K562 (cell line): Measurements from ENCODE around the gene DEF6. TPM values are rescaled to one million over a fixed set of nuclear protein-coding genes. Genes with fewer than 3 reads are reported as not detected.

Experiments
- ATAC-seq: fragments of 200-7000 bp; cut with Tn5 transposase; 3 replicates; pipeline ENCODE4 v1.9.1; 2020; ENCODE audit warnings: moderate library complexity
- BruUV-seq: library from RNA; stranded (reverse); fragments of 400-500 nt; replicated peaks from 2 replicates; lab custom pipeline; 2021; lab: Mats Ljungman, UMichigan
- CTCF ChIA-PET: fragments of 300-600 bp; formaldehyde crosslinking; extraction: SDS; loops from one replicate; lab custom pipeline; 2021; ENCODE audit warnings: low intra/inter-chr PET ratio; lab: Yijun Ruan, JAX
- POLR2A ChIA-PET: fragments of 300-600, 350-650 bp; sonication (Branson Sonifier 250); formaldehyde crosslinking; extraction: SDS; loops from one replicate; lab custom pipeline; 2021; ENCODE audit warnings: antibody characterized with exemption, inconsistent platforms; lab: Yijun Ruan, JAX
- DNase-seq, 4 experiments: peaks; one replicate each; pipeline versions ENCODE4 v3.0.0 to v3.0.0-alpha.2; 2011 to 2018; ENCODE audit warnings: low spot score in 3 of 4, mixed read lengths in 3 of 4; ENCODE audit errors: extremely low read depth in 1 of 4
- FAIRE-seq: peaks from 2 replicates; lab custom pipeline; 2011; peaks lifted over from hg19 to GRCh38; lab: Jason Lieb, UNC
- H2AFZ ChIP-seq: 2 replicates; pipeline ENCODE4 v1.6.0; 2011; ENCODE audit warnings: low read depth, low read length, control low read depth, inconsistent platforms
- H3K27ac ChIP-seq: fragments of 200-600 bp; 3 replicates; pipeline ENCODE4 v1.8.0; 2011; ENCODE audit warnings: low read depth, mild to moderate bottlenecking, control low read depth, inconsistent platforms, low read length, moderate library complexity, mixed read lengths; ENCODE audit errors: extremely low read depth
- H3K27me3 ChIP-seq, 2 experiments: fragments of 300-600 bp in 1 of 2; 2 replicates in 1 of 2; 3 replicates in 1 of 2; pipeline versions ENCODE4 v1.6.0 to v1.8.0; 2011; ENCODE audit warnings: inconsistent platforms in 2 of 2, low read length in 2 of 2, mild to moderate bottlenecking in 1 of 2, mixed read lengths in 1 of 2, moderate library complexity in 1 of 2; ENCODE audit not compliant: control insufficient read depth in 2 of 2, insufficient read depth in 2 of 2
- H3K36me3 ChIP-seq: fragments of 300-600 bp; 3 replicates; pipeline ENCODE4 v1.8.0; 2011; ENCODE audit warnings: mild to moderate bottlenecking, low read length, inconsistent platforms; ENCODE audit not compliant: control insufficient read depth, insufficient read depth
- H3K4me1 ChIP-seq, 2 experiments: fragments of 200-600 bp in 1 of 2; replicated peaks in 1 of 2; 2 replicates in 1 of 2; 3 replicates in 1 of 2; pipeline versions ENCODE4 v1.5.1 to v1.8.0; 2011; ENCODE audit warnings: inconsistent platforms in 2 of 2, low read length in 2 of 2, mild to moderate bottlenecking in 1 of 2, mixed read lengths in 1 of 2, moderate library complexity in 1 of 2; ENCODE audit not compliant: control insufficient read depth in 2 of 2, insufficient read depth in 2 of 2
- H3K4me2 ChIP-seq: 2 replicates; pipeline ENCODE4 v1.6.1; 2011; ENCODE audit warnings: low read length, control low read depth, inconsistent platforms, mixed read lengths; ENCODE audit not compliant: insufficient read depth
- H3K4me3 ChIP-seq: fragments of 200-600 bp; sonication (generic), shearing (Covaris generic); 2 replicates; pipeline ENCODE4 v1.5.1; 2016; ENCODE audit warnings: control low read depth, inconsistent platforms
- H3K79me2 ChIP-seq: fragments of 200-600 bp; 3 replicates; pipeline ENCODE4 v1.8.0; 2011; ENCODE audit warnings: low read length, inconsistent platforms; ENCODE audit not compliant: control insufficient read depth, insufficient read depth
- H3K9ac ChIP-seq, 2 experiments: 2 replicates each; pipeline versions ENCODE4 v1.6.0 to v1.6.1; 2011; ENCODE audit warnings: low read depth in 2 of 2, low read length in 2 of 2, control low read depth in 1 of 2, inconsistent platforms in 1 of 2, mild to moderate bottlenecking in 1 of 2, mixed read lengths in 1 of 2; ENCODE audit not compliant: insufficient read depth in 1 of 2
- H3K9me1 ChIP-seq: one replicate; pipeline ENCODE4 v1.6.0; 2011; ENCODE audit warnings: inconsistent platforms, mild to moderate bottlenecking, low read length, moderate library complexity; ENCODE audit not compliant: control insufficient read depth, insufficient read depth
- H3K9me3 ChIP-seq: replicated peaks from 2 replicates; pipeline ENCODE4 v1.5.1; 2011; ENCODE audit warnings: low read depth, low read length, inconsistent platforms; ENCODE audit not compliant: control insufficient read depth, insufficient read depth
- H4K20me1 ChIP-seq: replicated peaks from 2 replicates; pipeline ENCODE4 v1.6.1; 2011; ENCODE audit warnings: low read length, inconsistent platforms, mixed read lengths; ENCODE audit not compliant: control insufficient read depth, insufficient read depth
- KDM1A ChIP-seq, 2 experiments: fragments of 450-650 bp; IDR thresholded peaks; 2 replicates each; pipeline ENCODE4 v1.6.1; 2016; ENCODE audit warnings: mild to moderate bottlenecking in 2 of 2
- NELFE ChIP-seq: IDR thresholded peaks from 2 replicates; pipeline ENCODE4 v1.6.1; 2011; ENCODE audit warnings: mild to moderate bottlenecking; ENCODE audit not compliant: insufficient read depth, insufficient read length
- NFIC ChIP-seq: fragments of 450-650 bp; IDR thresholded peaks from 2 replicates; pipeline ENCODE4 v1.6.1; 2017; ENCODE audit warnings: mild to moderate bottlenecking, inconsistent platforms
- POLR2B ChIP-seq: fragments of 450-650 bp; IDR thresholded peaks from 2 replicates; pipeline ENCODE4 v1.6.1; 2018; ENCODE audit warnings: low read depth; ENCODE audit not compliant: partially characterized antibody
- RBM22 ChIP-seq: fragments of 200-400 bp; formaldehyde crosslinking; IDR thresholded peaks from 2 replicates; pipeline ENCODE4 v1.6.1; 2018; ENCODE audit warnings: low read length, low read depth; ENCODE audit not compliant: poor library complexity, severe bottlenecking
- TEAD1 ChIP-seq, 2 experiments: fragments of 450-650 bp in 1 of 2; sonication (generic) in 1 of 2; formaldehyde crosslinking; IDR thresholded peaks; 2 replicates each; pipeline versions ENCODE4 v1.4.0 to v1.8.0; 2020 to 2022; ENCODE audit warnings: mild to moderate bottlenecking in 2 of 2, missing genetic modification reagents in 1 of 2
- YY1 ChIP-seq, 3 experiments: IDR thresholded peaks; 2 replicates each; pipeline ENCODE4 v1.6.1; 2011; ENCODE audit warnings: low read length in 2 of 3, mild to moderate bottlenecking in 2 of 3, moderate library complexity in 2 of 3, borderline replicate concordance in 1 of 3, control low read depth in 1 of 3, low read depth in 1 of 3; ENCODE audit not compliant: insufficient read depth in 3 of 3, insufficient replicate concordance in 2 of 3, control insufficient read depth in 1 of 3, insufficient read length in 1 of 3; ENCODE audit errors: extremely low read depth in 1 of 3
- ZNF444 ChIP-seq: fragments of 250-450 bp; sonication (Bioruptor Pico); IDR thresholded peaks from 2 replicates; pipeline ENCODE4 v1.4.0; 2020; ENCODE audit warnings: mild to moderate bottlenecking, moderate library complexity
- ZNF57 ChIP-seq: fragments of 450-650 bp; formaldehyde crosslinking; IDR thresholded peaks from 2 replicates; pipeline ENCODE4 v1.4.0; 2020; ENCODE audit warnings: mild to moderate bottlenecking, moderate library complexity
- ZNF695 ChIP-seq: fragments of 450-650 bp; formaldehyde crosslinking; IDR thresholded peaks from 2 replicates; pipeline ENCODE4 v1.4.0; 2020; ENCODE audit warnings: mild to moderate bottlenecking, moderate library complexity
- WGBS: fragments of 100-300 bp; shearing (Covaris generic); methylation state at CpG from one replicate; pipeline ENCODE4 v1.1.6; 2016; ENCODE audit warnings: low coverage, mixed read lengths; ENCODE audit not compliant: insufficient coverage; ENCODE audit errors: missing lambda C conversion rate; 5-methylcytosine and 5-hydroxymethylcytosine counted together
- in situ Hi-C: fragments of 300-500 bp; cut with MboI; formaldehyde crosslinking; loops from 4 replicates; pipeline ENCODE4 v1.15.0; 2018; ENCODE audit warnings: inconsistent platforms, mixed read lengths
- intact Hi-C: fragments of 100-400 bp; cut with micrococcal nuclease; formaldehyde crosslinking; loops from 2 replicates; pipeline ENCODE4 v1.14.2; 2022
- polyA plus RNA-seq, 8 experiments: library from polyadenylated mRNA; depleted of rRNA in 4 of 8; stranded (reverse) in 5 of 8; unstranded in 3 of 8; fragments of >200 nt; fragmentation: Nextera tagmentation in 2 of 8; fragmentation: Illumina TruSeq in 1 of 8; extraction: Ambion mirVana in 2 of 8; extraction: Trizol in 1 of 8; gene quantifications; 2 replicates each; pipeline versions ENCODE4 v1.2.1 to v1.2.3, GENCODE V29; 2011 to 2014; ENCODE audit warnings: inconsistent platforms in 1 of 8, missing spikeins in 1 of 8
- total RNA-seq, 7 experiments: library from RNA; depleted of rRNA in 6 of 7; stranded (reverse); fragments of >200 nt in 6 of 7; fragmentation: Illumina TruSeq in 2 of 7; extraction: Trizol in 2 of 7; gene quantifications; 2 replicates each; pipeline versions ENCODE4 v1.2.1 to v1.2.3, GENCODE V29; 2011 to 2021; ENCODE audit warnings: low replicate concordance in 1 of 7

The DEF6 gene
- total and polyA plus RNA-seq, 9 of the 15 experiments (the other 6 are each of a cell fraction or from before 2014, with no cell fraction given): 1.3 to 44.6 (median 22.7) TPM

DNA sequence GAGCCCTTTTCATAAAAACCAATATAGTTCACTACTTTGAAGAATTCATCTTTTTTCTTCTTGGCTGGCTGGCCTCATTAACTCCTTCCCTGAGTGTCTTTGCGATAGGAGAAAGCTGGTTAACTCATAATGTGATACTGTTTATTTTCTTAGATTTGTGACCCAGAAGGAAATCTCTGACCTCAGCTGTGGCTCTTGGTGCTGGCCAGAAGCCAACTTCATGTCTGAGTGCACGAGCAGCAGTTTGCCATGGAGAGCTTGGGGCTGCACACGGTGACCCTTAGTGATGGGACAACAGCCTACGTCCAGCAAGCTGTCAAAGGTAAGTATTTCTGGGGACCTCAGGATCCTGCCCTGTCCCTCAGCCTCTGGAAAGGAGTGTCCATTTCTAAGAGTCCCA is 16.7 kb upstream of the DEF6 start:
- no peak for FAIRE-seq
- no peak for ATAC-seq
- Histone ChIP-seq H3K27ac (no peak overlapping the region), H2AFZ (no peak overlapping the region), H3K9ac (no peak overlapping the region), H3K27me3 (no peaks in the 10 kb centered on the region), H4K20me1 (no peaks in the 10 kb centered on the region), H3K4me3 (no peak overlapping the region), H3K79me2 (no peaks in the 10 kb centered on the region), H3K9me1 (peaks cover under 1% of the 10 kb centered on the region), H3K9me3 (no peaks in the 10 kb centered on the region), H3K4me1 (no peaks in the 10 kb centered on the region; a peak in 1 of 5 replicates), H3K4me2 (no peak overlapping the region), H3K36me3 (no peaks in the 10 kb centered on the region)
- no TSS peak for BruUV-seq
- no peak for DNase-seq
- TF ChIP-seq KDM1A (IDR thresholded peaks at IDR 0.05) (0 out of 4 replicates have a peak, but pooled peaks of 1 of the 2 experiments have one; percentile 28), ZNF57 (CRISPR knock-in tag) (no peak), NELFE (no peak), ZNF695 (CRISPR knock-in tag) (no peak), TEAD1 (CRISPR knock-in tag; IDR thresholded peaks at IDR 0.05) (no peak), RBM22 (no peak), YY1 (IDR thresholded peaks at IDR 0.05; ENCODE audit: borderline replicate concordance in 1 of 3, control insufficient read depth in 1 of 3, extremely low read depth in 1 of 3, insufficient read depth in 3 of 3, insufficient read length in 1 of 3, insufficient replicate concordance in 2 of 3, low read depth in 1 of 3, low read length in 2 of 3) (no peak), NFIC (peak; percentile 83), POLR2B (no peak), ZNF444 (CRISPR knock-in tag) (no peak)
- in situ Hi-C loops (no loop called here), intact Hi-C loops (no loop called here)
- ChIA-PET POLR2A (no interaction called here), CTCF (no interaction called here)
- WGBS: 26% methylated on average over 4 of the region's 4 CpGs
